GM21515 (cell line): ENCODE data around the gene ZNF865.
A peak's percentile ranks its signal among the peaks of the same experiment; 100 is the strongest.

Source experiments
- ATAC-seq: cut with Tn5 transposase; IDR thresholded peaks from one replicate; pipeline ENCODE4 v1.9.1; 2021; ENCODE audit not compliant: unreplicated experiment

The ZNF865 gene

GRCh38 chr19:55586976-55587668 lies 18.3 kb upstream of the ZNF865 start:
- peak; percentile 78 for ATAC-seq

- ATAC-seq = no peak
Observed at GRCh38 chr19:55588738-55589137, 16.7 kb upstream of the ZNF865 start.

- no peak for ATAC-seq
Observed at GRCh38 chr19:55590109-55590508, 15.3 kb upstream of the ZNF865 start.

GRCh38 chr19:55590617-55591016 lies 14.8 kb upstream of the ZNF865 start:
- no peak for ATAC-seq

- ATAC-seq = no peak
Observed at GRCh38 chr19:55591555-55591954, 13.9 kb upstream of the ZNF865 start.

- no peak for ATAC-seq
Observed at GRCh38 chr19:55592391-55593090, 12.9 kb upstream of the ZNF865 start.

GRCh38 chr19:55593096-55593772 lies 12.2 kb upstream of the ZNF865 start:
- ATAC-seq = no peak

- no peak for ATAC-seq
Observed at GRCh38 chr19:55594996-55595545, 10.4 kb upstream of the ZNF865 start.

- no peak for ATAC-seq
Observed at GRCh38 chr19:55596304-55596703, 9.1 kb upstream of the ZNF865 start.

- no peak for ATAC-seq
Observed at GRCh38 chr19:55597501-55597921, 7.9 kb upstream of the ZNF865 start.

GRCh38 chr19:55598034-55598433 lies 7.4 kb upstream of the ZNF865 start:
- ATAC-seq = no peak

GRCh38 chr19:55598719-55599467 lies 6.6 kb upstream of the ZNF865 start:
- ATAC-seq = peak; percentile 49

- peak; percentile 43 for ATAC-seq
Observed at GRCh38 chr19:55599468-55599841, 6.0 kb upstream of the ZNF865 start, which contains the start of gene FIZ1. Gene FIZ1 (minus strand): TSS chr19:55599517. CDS start chr19:55597865, 1,652 bp downstream.

GRCh38 chr19:55599842-55600661 lies 5.4 kb upstream of the ZNF865 start, which contains the start of gene ZNF524:
Gene ZNF524 (plus strand): TSS chr19:55600288. CDS start chr19:55602113, 1,825 bp downstream.
- ATAC-seq = peak; percentile 35

- no peak for ATAC-seq
Observed at GRCh38 chr19:55600662-55601028, 4.8 kb upstream of the ZNF865 start.

- no peak for ATAC-seq
Observed at GRCh38 chr19:55601084-55601483, 4.4 kb upstream of the ZNF865 start.

- ATAC-seq = no peak
Observed at GRCh38 chr19:55602104-55603001, 3.1 kb upstream of the ZNF865 start.

GRCh38 chr19:55603115-55603514 lies 2.3 kb upstream of the ZNF865 start:
- no peak for ATAC-seq
